Upper lobe of left lung (tissue), 4 donors: Measurements from ENCODE around the gene TPBGL.

Experiments
- CTCF ChIP-seq, 6 experiments: fragments of 450-650 bp in 4 of 6; fragments of 200-600 bp in 2 of 6; sonication (generic) in 2 of 6; IDR thresholded peaks; one replicate each; pipeline ENCODE4 v1.5.1; 2016 to 2019; ENCODE audit warnings: antibody characterized with exemption in 6 of 6
- EP300 ChIP-seq, 4 donors: sonication (generic); formaldehyde crosslinking; IDR thresholded peaks; one replicate each; pipeline ENCODE4 v1.5.1; 2017; ENCODE audit warnings: antibody characterized with exemption in 4 of 4, control low read depth in 2 of 4
- POLR2A ChIP-seq, 4 donors: fragments of 450-650 bp; IDR thresholded peaks; one replicate each; pipeline ENCODE4 v1.5.1; 2016 to 2017; ENCODE audit warnings: antibody characterized with exemption in 4 of 4, mild to moderate bottlenecking in 2 of 4
- POLR2AphosphoS5 ChIP-seq, 2 donors: sonication (generic); formaldehyde crosslinking; IDR thresholded peaks; one replicate each; pipeline ENCODE4 v1.5.1; 2017; ENCODE audit warnings: antibody characterized with exemption in 2 of 2

GRCh38 chr11:75291741-75292140 is 51.2 kb downstream of the TPBGL start:
- TF ChIP-seq CTCF (IDR thresholded peaks at IDR 0.05) (no peak), EP300 (IDR thresholded peaks at IDR 0.05) (no peak), POLR2A (IDR thresholded peaks at IDR 0.05) (no peak), POLR2AphosphoS5 (IDR thresholded peaks at IDR 0.05) (no peak)
